Measurements from ENCODE around the gene KEL.

KEL gene

GRCh38 chr7:142896741-142897379, 65.3 kb downstream of the KEL start:
- DNase-seq: no peak

- DNase-seq: no peak
Measured at GRCh38 chr7:142896151-142896550, 66.0 kb downstream of the KEL start.

- no peak for DNase-seq
Measured at GRCh38 chr7:142894985-142895593, 67.1 kb downstream of the KEL start.

GRCh38 chr7:142894112-142894984, 67.8 kb downstream of the KEL start:
- no peak for DNase-seq

- DNase-seq: no peak
Measured at GRCh38 chr7:142892951-142893350, 69.2 kb downstream of the KEL start.

GRCh38 chr7:142891490-142892082, 70.6 kb downstream of the KEL start:
- no peak for DNase-seq

All from NCI-H526 (cell line).